ENCODE results near the gene DNAAF8. TPM values are rescaled to one million over a fixed set of nuclear protein-coding genes. Genes with fewer than 3 reads are reported as not detected.
A peak's percentile ranks its signal among the peaks of the same experiment; 100 is the strongest.

DNAAF8 gene
- total RNA-seq, 1 experiment from 2014 or later, result 0.39 TPM

DNA sequence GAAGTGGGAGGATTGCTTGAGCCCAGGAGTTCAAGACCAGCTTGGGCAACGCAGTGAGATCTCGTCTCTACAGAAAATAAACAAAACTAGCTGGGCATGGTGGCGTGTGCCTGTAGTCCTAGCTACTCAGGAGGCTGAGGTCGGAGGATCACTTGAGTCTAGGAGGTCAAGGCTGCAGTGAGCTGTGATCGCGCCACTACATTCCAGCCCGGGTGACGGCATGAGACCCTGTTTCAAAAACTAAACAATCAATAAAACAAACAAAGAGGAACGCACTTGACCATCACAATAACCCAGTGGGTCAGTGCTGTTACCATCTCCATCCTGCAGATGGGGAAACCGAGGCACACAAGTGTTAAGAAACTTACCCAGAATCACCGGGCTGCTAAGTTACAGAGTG lies 18.9 kb downstream of the DNAAF8 start:
- Histone ChIP-seq H3K56ac (ENCODE audit: insufficient read length, low read depth, low read length) (no peak overlapping the region), H2AFZ (ENCODE audit: low read length) (no peak overlapping the region), H2BK12ac (ENCODE audit: insufficient read length, low read depth, low read length) (no peak overlapping the region), H3K27ac (ENCODE audit: insufficient read length, low read depth, low read length) (no peak overlapping the region), H3K14ac (ENCODE audit: insufficient read depth, low read length) (no peak overlapping the region), H3K4me1 (ENCODE audit: insufficient read depth, low read length) (no peaks in the 10 kb centered on the region), H3K23me2 (ENCODE audit: insufficient read length, low read depth, low read length, poor library complexity, severe bottlenecking) (no peaks in the 10 kb centered on the region), H2BK15ac (ENCODE audit: low read depth, low read length) (no peak overlapping the region), H3K4ac (ENCODE audit: low read depth, low read length) (no peak overlapping the region), H4K5ac (ENCODE audit: insufficient read length, low read depth, low read length) (no peak overlapping the region), H3T11ph (ENCODE audit: low read length) (no peak overlapping the region), H3K9me3 (ENCODE audit: control insufficient read depth, low read depth, low read length) (no peaks in the 10 kb centered on the region), H3K27me3 (ENCODE audit: insufficient read depth, low read length) (no peaks in the 10 kb centered on the region), H4K8ac (replicated peaks; ENCODE audit: insufficient read length, low read depth, low read length) (no peak overlapping the region), H2BK5ac (ENCODE audit: insufficient read length, low read length) (no peak overlapping the region), H2BK20ac (ENCODE audit: low read depth, low read length, poor library complexity, severe bottlenecking) (no peak overlapping the region), H2AK5ac (ENCODE audit: insufficient read length, low read length) (no peak overlapping the region), H3K23ac (ENCODE audit: insufficient read length, low read depth, low read length) (no peak overlapping the region), H3K79me1 (ENCODE audit: insufficient read depth, low read depth, low read length, poor library complexity, severe bottlenecking) (no peaks in the 10 kb centered on the region), H3K9ac (ENCODE audit: extremely low read depth, insufficient read length, low read length) (no peak overlapping the region), H3K4me2 (ENCODE audit: insufficient read depth, insufficient read length, low read length) (no peak overlapping the region), H3K79me2 (ENCODE audit: insufficient read depth, low read length) (no peaks in the 10 kb centered on the region), H4K91ac (ENCODE audit: insufficient read length, low read depth, low read length) (no peak overlapping the region), H3K18ac (ENCODE audit: insufficient read length, low read depth, low read length) (no peak overlapping the region), H2BK120ac (ENCODE audit: low read depth, low read length, poor library complexity, severe bottlenecking) (no peak overlapping the region), H4K20me1 (ENCODE audit: control insufficient read depth, insufficient read depth, insufficient read length) (no peaks in the 10 kb centered on the region)
- no CpG with 5 or more reads among the region's 11 CpGs for WGBS (ENCODE audit: extremely low coverage, insufficient read length, low lambda C conversion rate)
- no peaks in the 10 kb centered on the region for H3K27me3 Mint-ChIP-seq (ENCODE audit: low read depth)
- H3K4me3 Mint-ChIP-seq, result peak overlapping the region in 1 of 2 experiments; percentile 19; a peak in 1 of 5 replicates
- peaks cover 7 to 9% of the 10 kb centered on the region in 2 experiments; a peak in 3 of 5 replicates for H3K9me3 Mint-ChIP-seq
- H3K27ac Mint-ChIP-seq, result no peak overlapping the region
- H3K36me3 Mint-ChIP-seq (ENCODE audit: insufficient read depth in 1 of 3, low read depth in 3 of 3), result peaks cover 33 to 59% (median 56%) of the 10 kb centered on the region in 3 experiments
- no peak for DNase-seq
- TF ChIP-seq, protein P1, sequence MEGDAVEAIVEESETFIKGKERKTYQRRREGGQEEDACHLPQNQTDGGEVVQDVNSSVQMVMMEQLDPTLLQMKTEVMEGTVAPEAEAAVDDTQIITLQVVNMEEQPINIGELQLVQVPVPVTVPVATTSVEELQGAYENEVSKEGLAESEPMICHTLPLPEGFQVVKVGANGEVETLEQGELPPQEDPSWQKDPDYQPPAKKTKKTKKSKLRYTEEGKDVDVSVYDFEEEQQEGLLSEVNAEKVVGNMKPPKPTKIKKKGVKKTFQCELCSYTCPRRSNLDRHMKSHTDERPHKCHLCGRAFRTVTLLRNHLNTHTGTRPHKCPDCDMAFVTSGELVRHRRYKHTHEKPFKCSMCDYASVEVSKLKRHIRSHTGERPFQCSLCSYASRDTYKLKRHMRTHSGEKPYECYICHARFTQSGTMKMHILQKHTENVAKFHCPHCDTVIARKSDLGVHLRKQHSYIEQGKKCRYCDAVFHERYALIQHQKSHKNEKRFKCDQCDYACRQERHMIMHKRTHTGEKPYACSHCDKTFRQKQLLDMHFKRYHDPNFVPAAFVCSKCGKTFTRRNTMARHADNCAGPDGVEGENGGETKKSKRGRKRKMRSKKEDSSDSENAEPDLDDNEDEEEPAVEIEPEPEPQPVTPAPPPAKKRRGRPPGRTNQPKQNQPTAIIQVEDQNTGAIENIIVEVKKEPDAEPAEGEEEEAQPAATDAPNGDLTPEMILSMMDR (conservative IDR thresholded peaks at IDR 0.05), result no peak
- no peaks in the 10 kb centered on the region for H3K4me1 Mint-ChIP-seq
